Nephron progenitor cell (in vitro differentiated cells): ENCODE results near the gene CENPP.
A peak's percentile ranks its signal among the peaks of the same experiment; 100 is the strongest.

ENCODE experiments used
- DNase-seq: peaks from one replicate; pipeline ENCODE4 v3.0.0; 2021
- H3K27ac Mint-ChIP-seq: 2 replicates; pipeline ENCODE4 v1.8.0; 2021; ENCODE audit warnings: mild to moderate bottlenecking, moderate library complexity, mixed read lengths
- H3K27me3 Mint-ChIP-seq: 2 replicates; pipeline ENCODE4 v1.8.0; 2021; ENCODE audit warnings: mild to moderate bottlenecking, low read depth, mixed read lengths; ENCODE audit not compliant: poor library complexity
- H3K36me3 Mint-ChIP-seq: 2 replicates; pipeline ENCODE4 v1.8.0; 2021; ENCODE audit warnings: low read depth, mixed read lengths
- H3K4me1 Mint-ChIP-seq: 2 replicates; pipeline ENCODE4 v1.8.0; 2021; ENCODE audit warnings: mixed read lengths
- H3K4me3 Mint-ChIP-seq: 2 replicates; pipeline ENCODE4 v1.8.0; 2021; ENCODE audit warnings: mild to moderate bottlenecking, moderate library complexity, mixed read lengths
- H3K9me3 Mint-ChIP-seq: 2 replicates; pipeline ENCODE4 v1.8.0; 2021; ENCODE audit warnings: mild to moderate bottlenecking, moderate library complexity, mixed read lengths
- CTCF ChIP-seq: fragments of 200-600 bp; sonication (generic); IDR thresholded peaks from 2 replicates; pipeline ENCODE4 v1.5.0; 2021; ENCODE audit warnings: antibody characterized with exemption

The CENPP gene

GRCh38 chr9:92300936-92301335 is 24.8 kb upstream of the CENPP start:
- Mint-ChIP-seq H3K9me3 (no peaks in the 10 kb centered on the region), H3K27me3 (no peaks in the 10 kb centered on the region), H3K4me1 (peaks cover 30% of the 10 kb centered on the region), H3K4me3 (no peak overlapping the region), H3K36me3 (peaks cover 62% of the 10 kb centered on the region), H3K27ac (no peak overlapping the region)
- no peak for DNase-seq
- TF ChIP-seq CTCF: no peak

- no peak overlapping the region for H3K27ac Mint-ChIP-seq
- no peaks in the 10 kb centered on the region for H3K27me3 Mint-ChIP-seq
- no peaks in the 10 kb centered on the region for H3K9me3 Mint-ChIP-seq
- peaks cover 12% of the 10 kb centered on the region for H3K4me1 Mint-ChIP-seq
- TF ChIP-seq CTCF: no peak
- no peak overlapping the region for H3K4me3 Mint-ChIP-seq
- DNase-seq: no peak
- peaks cover 64% of the 10 kb centered on the region for H3K36me3 Mint-ChIP-seq
Measured at GRCh38 chr9:92308893-92309292, 16.9 kb upstream of the CENPP start.

GRCh38 chr9:92310562-92310961 is 15.2 kb upstream of the CENPP start:
- Mint-ChIP-seq H3K4me1 (peaks cover 12% of the 10 kb centered on the region), H3K9me3 (no peaks in the 10 kb centered on the region), H3K27me3 (no peaks in the 10 kb centered on the region), H3K27ac (no peak overlapping the region), H3K36me3 (peaks cover 71% of the 10 kb centered on the region), H3K4me3 (no peak overlapping the region)
- TF ChIP-seq CTCF: no peak
- DNase-seq: no peak

- no peak for TF ChIP-seq CTCF
- Mint-ChIP-seq H3K27ac (peak overlapping the region; percentile 41), H3K4me1 (peaks cover 12% of the 10 kb centered on the region), H3K27me3 (no peaks in the 10 kb centered on the region), H3K36me3 (peaks cover 76% of the 10 kb centered on the region), H3K4me3 (no peak overlapping the region), H3K9me3 (no peaks in the 10 kb centered on the region)
- DNase-seq: no peak
Measured at GRCh38 chr9:92312887-92313623, 12.7 kb upstream of the CENPP start.

- no peak for DNase-seq
- Mint-ChIP-seq H3K4me1 (peaks cover 12% of the 10 kb centered on the region), H3K27me3 (no peaks in the 10 kb centered on the region), H3K27ac (peak overlapping the region; percentile 41), H3K9me3 (no peaks in the 10 kb centered on the region), H3K36me3 (peaks cover 76% of the 10 kb centered on the region), H3K4me3 (no peak overlapping the region)
- TF ChIP-seq CTCF: no peak
Measured at GRCh38 chr9:92313624-92314012, 12.1 kb upstream of the CENPP start.

- Mint-ChIP-seq H3K27ac (no peak overlapping the region), H3K27me3 (no peaks in the 10 kb centered on the region), H3K4me3 (no peak overlapping the region), H3K36me3 (peaks cover 78% of the 10 kb centered on the region), H3K4me1 (peaks cover 12% of the 10 kb centered on the region), H3K9me3 (no peaks in the 10 kb centered on the region)
- TF ChIP-seq CTCF: no peak
- no peak for DNase-seq
Measured at GRCh38 chr9:92315456-92315855, 10.3 kb upstream of the CENPP start.
